K562 (cell line): ENCODE results near the gene TM7SF2. TPM values are rescaled to one million over a fixed set of nuclear protein-coding genes. Genes with fewer than 3 reads are reported as not detected.

Experiments
- ATF1 ChIP-seq, 2 experiments: fragments of 450-650 bp in 1 of 2; IDR thresholded peaks; 2 replicates each; pipeline ENCODE4 v1.6.1; 2016; ENCODE audit warnings: missing compliant biosample characterization in 1 of 2, missing genetic modification characterization in 1 of 2
- CHD4 ChIP-seq: fragments of 200-600 bp; sonication (generic); IDR thresholded peaks from 3 replicates; pipeline ENCODE4 v1.6.1; 2012; ENCODE audit warnings: low read depth, mild to moderate bottlenecking, mixed read lengths, low read length, inconsistent platforms; ENCODE audit not compliant: insufficient read depth, insufficient replicate concordance, poor library complexity, severe bottlenecking
- ERF ChIP-seq: fragments of 450-650 bp; formaldehyde crosslinking; IDR thresholded peaks from 2 replicates; pipeline ENCODE4 v1.4.0; 2020; ENCODE audit warnings: mild to moderate bottlenecking, mixed read lengths
- ETV5 ChIP-seq: sonication (generic); formaldehyde crosslinking; IDR thresholded peaks from 2 replicates; pipeline ENCODE4 v1.4.0; 2020; ENCODE audit warnings: low read depth, mild to moderate bottlenecking, missing genetic modification reagents
- ETV6 ChIP-seq, 3 experiments: fragments of 150-350 bp in 1 of 3; sonication (generic) in 1 of 3; formaldehyde crosslinking in 1 of 3; IDR thresholded peaks; 2 replicates each; pipeline versions ENCODE4 v1.6.1 to v1.8.0; 2014 to 2022; ENCODE audit warnings: borderline replicate concordance in 2 of 3, low read depth in 2 of 3, antibody characterized with exemption in 1 of 3, low read length in 1 of 3, mild to moderate bottlenecking in 1 of 3, missing genetic modification reagents in 1 of 3
- FOS ChIP-seq: IDR thresholded peaks from 3 replicates; pipeline ENCODE4 v1.6.1; 2011; ENCODE audit not compliant: insufficient read length; ENCODE audit errors: extremely low read depth
- KAT7 ChIP-seq: sonication (generic); formaldehyde crosslinking; IDR thresholded peaks from 2 replicates; pipeline ENCODE4 v1.8.0; 2022; ENCODE audit warnings: missing genetic modification reagents, mild to moderate bottlenecking, borderline replicate concordance
- MCM7 ChIP-seq, 2 experiments: fragments of 450-650 bp; IDR thresholded peaks; 2 replicates each; pipeline ENCODE4 v1.6.1; 2016 to 2018
- MED1 ChIP-seq: sonication (generic); formaldehyde crosslinking; IDR thresholded peaks from 2 replicates; pipeline ENCODE4 v1.8.1; 2023; ENCODE audit warnings: missing genetic modification reagents, borderline replicate concordance
- NFIC ChIP-seq: fragments of 450-650 bp; IDR thresholded peaks from 2 replicates; pipeline ENCODE4 v1.6.1; 2017; ENCODE audit warnings: mild to moderate bottlenecking, inconsistent platforms
- NR0B1 ChIP-seq: fragments of 450-650 bp; IDR thresholded peaks from one replicate; pipeline ENCODE4 v1.6.1; 2018; ENCODE audit warnings: mild to moderate bottlenecking, moderate library complexity; ENCODE audit not compliant: partially characterized antibody
- PHF8 ChIP-seq: fragments of 200-600 bp; sonication (generic); IDR thresholded peaks from 2 replicates; pipeline ENCODE4 v1.6.1; 2012; ENCODE audit warnings: mixed run types, mild to moderate bottlenecking, inconsistent platforms, low read length, moderate library complexity, borderline replicate concordance
- POLR2H ChIP-seq: IDR thresholded peaks from 2 replicates; pipeline ENCODE4 v1.6.1; 2016; ENCODE audit warnings: missing genetic modification characterization, low read depth, mild to moderate bottlenecking, control low read depth, missing compliant biosample characterization, moderate library complexity
- RERE ChIP-seq: sonication (generic); formaldehyde crosslinking; IDR thresholded peaks from 2 replicates; pipeline ENCODE4 v1.8.0; 2023; ENCODE audit warnings: missing genetic modification reagents, mild to moderate bottlenecking, borderline replicate concordance
- SMARCA4 ChIP-seq: fragments of 450-650 bp; IDR thresholded peaks from 2 replicates; pipeline ENCODE4 v1.6.1; 2016
- SMC3 ChIP-seq: conservative IDR thresholded peaks from 2 replicates; pipeline ENCODE4 v1.6.1; 2011; ENCODE audit warnings: low read depth, low read length, improper control_type of control experiment; ENCODE audit not compliant: insufficient read depth
- STAT5B ChIP-seq: fragments of 250-450 bp; sonication (Bioruptor Pico); IDR thresholded peaks from 2 replicates; pipeline ENCODE4 v1.8.0; 2021; ENCODE audit warnings: mild to moderate bottlenecking, inconsistent platforms
- TEAD2 ChIP-seq: fragments of 450-650 bp; IDR thresholded peaks from 2 replicates; pipeline ENCODE4 v1.6.1; 2016; ENCODE audit warnings: missing genetic modification characterization, control low read depth, missing compliant biosample characterization
- ZC3H11A ChIP-seq: IDR thresholded peaks from 2 replicates; pipeline ENCODE4 v1.6.1; 2012; ENCODE audit warnings: low read depth, low read length, improper control_type of control experiment
- ZNF140 ChIP-seq: fragments of 250-450 bp; sonication (Bioruptor Pico); IDR thresholded peaks from 2 replicates; pipeline ENCODE4 v1.8.0; 2021; ENCODE audit warnings: moderate library complexity, mild to moderate bottlenecking, inconsistent platforms
- ZNF174 ChIP-seq: fragments of 250-450 bp; sonication (Bioruptor Pico); IDR thresholded peaks from 2 replicates; pipeline ENCODE4 v1.4.0; 2020; ENCODE audit warnings: mild to moderate bottlenecking
- ZNF507 ChIP-seq: conservative IDR thresholded peaks from 2 replicates; pipeline ENCODE4 v1.6.1; 2017; ENCODE audit warnings: missing genetic modification characterization, missing compliant biosample characterization
- polyA plus RNA-seq, 8 experiments: library from polyadenylated mRNA; depleted of rRNA in 4 of 8; stranded (reverse) in 5 of 8; unstranded in 3 of 8; fragments of >200 nt; fragmentation: Nextera tagmentation in 2 of 8; fragmentation: Illumina TruSeq in 1 of 8; extraction: Ambion mirVana in 2 of 8; extraction: Trizol in 1 of 8; gene quantifications; 2 replicates each; pipeline versions ENCODE4 v1.2.1 to v1.2.3, GENCODE V29; 2011 to 2014; ENCODE audit warnings: inconsistent platforms in 1 of 8, missing spikeins in 1 of 8
- total RNA-seq, 7 experiments: library from RNA; depleted of rRNA in 6 of 7; stranded (reverse); fragments of >200 nt in 6 of 7; fragmentation: Illumina TruSeq in 2 of 7; extraction: Trizol in 2 of 7; gene quantifications; 2 replicates each; pipeline versions ENCODE4 v1.2.1 to v1.2.3, GENCODE V29; 2011 to 2021; ENCODE audit warnings: low replicate concordance in 1 of 7

TM7SF2 gene
- total and polyA plus RNA-seq, 9 of the 15 experiments (the other 6 are each of a cell fraction or from before 2014, with no cell fraction given), result 1.2 to 22.0 (median 14.3) TPM

- no peak for TF ChIP-seq RERE (CRISPR knock-in tag)
- no peak for TF ChIP-seq ZNF140 (CRISPR knock-in tag)
- peak; percentile 84; the same call in 1 of the 2 replicates for TF ChIP-seq KAT7 (CRISPR knock-in tag)
- no peak for TF ChIP-seq MCM7 (IDR thresholded peaks at IDR 0.05)
- no peak for TF ChIP-seq NR0B1
- TF ChIP-seq MED1 (CRISPR knock-in tag), result no peak
- no peak for TF ChIP-seq ZNF507 (tag)
- no peak for TF ChIP-seq STAT5B
- TF ChIP-seq TEAD2 (tag), result no peak
- TF ChIP-seq ZC3H11A, result no peak
- 0 out of 2 replicates have a peak, but pooled peaks have one; percentile 18 for TF ChIP-seq SMC3
- TF ChIP-seq NFIC, result no peak; the same call in 1 of the 2 replicates
- peak in 1 of 2 experiments; percentile 29; a peak in 1 of 4 replicates for TF ChIP-seq ETV6 (IDR thresholded peaks at IDR 0.05; ENCODE audit: borderline replicate concordance in 1 of 2, low read depth in 2 of 2, low read length in 1 of 2)
- TF ChIP-seq ETV6 (CRISPR knock-in tag; IDR thresholded peaks at IDR 0.05; ENCODE audit: borderline replicate concordance), result no peak
- TF ChIP-seq SMARCA4, result no peak
- TF ChIP-seq ATF1 (CRISPR knock-in tag; IDR thresholded peaks at IDR 0.05), result peak; percentile 95
- peak; percentile 99 for TF ChIP-seq ATF1 (tag; IDR thresholded peaks at IDR 0.05)
- TF ChIP-seq ERF (CRISPR knock-in tag), result peak; percentile 23; the same call in 1 of the 2 replicates
- peak; percentile 87 for TF ChIP-seq ETV5
- no peak for TF ChIP-seq FOS
- TF ChIP-seq CHD4, result no peak
- peak; percentile 97 for TF ChIP-seq PHF8
- TF ChIP-seq ZNF174 (CRISPR knock-in tag), result no peak
- TF ChIP-seq POLR2H (tag), result peak; percentile 78
Observed at GRCh38 chr11:65083834-65084597, 27.7 kb upstream of the TM7SF2 start, which contains the start of the genes CDCA5 and ZFPL1 (continued).
